Memory B cell (primary cell): Measurements from ENCODE around the gene CDK17.

ENCODE experiments used
- ATAC-seq: fragments of 150-1000 bp; cut with Tn5 transposase; 2 replicates; pipeline ENCODE4 v1.10.0; 2021; ENCODE audit warnings: low read depth, mild to moderate bottlenecking, moderate library complexity
- DNase-seq, 2 donors: peaks; one replicate each; pipeline ENCODE4 v3.0.0; 2022; ENCODE audit warnings: low spot score in 2 of 2
- H3K27ac Mint-ChIP-seq: one replicate; pipeline ENCODE4 v1.8.0; 2022; ENCODE audit warnings: mild to moderate bottlenecking, moderate library complexity, mixed read lengths
- H3K27me3 Mint-ChIP-seq: one replicate; pipeline ENCODE4 v1.8.0; 2022; ENCODE audit warnings: mixed read lengths
- H3K36me3 Mint-ChIP-seq: one replicate; pipeline ENCODE4 v1.8.0; 2022; ENCODE audit warnings: mild to moderate bottlenecking, mixed read lengths
- H3K4me1 Mint-ChIP-seq: one replicate; pipeline ENCODE4 v1.8.0; 2022; ENCODE audit warnings: mixed read lengths
- H3K4me3 Mint-ChIP-seq: one replicate; pipeline ENCODE4 v1.8.0; 2022; ENCODE audit warnings: mild to moderate bottlenecking, moderate library complexity, mixed read lengths
- H3K9me3 Mint-ChIP-seq: one replicate; pipeline ENCODE4 v1.8.0; 2022; ENCODE audit warnings: mixed read lengths

The CDK17 gene

GRCh38 chr12:96228566-96229248 is 171.5 kb downstream of the CDK17 start:
- Mint-ChIP-seq H3K9me3 (no peaks in the 10 kb centered on the region), H3K4me3 (no peak overlapping the region), H3K36me3 (peaks cover 28% of the 10 kb centered on the region), H3K4me1 (peaks cover 27% of the 10 kb centered on the region), H3K27ac (no peak overlapping the region), H3K27me3 (no peaks in the 10 kb centered on the region)
- ATAC-seq, result no peak
- no peak for DNase-seq
